Keratinocyte (primary cell): ENCODE data around the gene TMEM161A. TPM values are rescaled to one million over a fixed set of nuclear protein-coding genes. Genes with fewer than 3 reads are reported as not detected.

Experiments used
- DNase-seq: peaks from one replicate; pipeline ENCODE4 v3.0.0-alpha.2; 2011; ENCODE audit warnings: low read depth, missing footprints, low spot score
- FAIRE-seq: peaks from 2 replicates; lab custom pipeline; 2011; peaks lifted over from hg19 to GRCh38; lab: Jason Lieb, UNC
- H2AFZ ChIP-seq: 2 replicates; pipeline ENCODE4 v1.6.0; 2012; ENCODE audit warnings: low read length, control low read depth, inconsistent platforms; ENCODE audit not compliant: control insufficient read depth
- H3K27ac ChIP-seq: 2 replicates; pipeline ENCODE4 v1.5.1; 2011; ENCODE audit warnings: low read length; ENCODE audit not compliant: control insufficient read depth, insufficient read depth
- H3K27me3 ChIP-seq: 3 replicates; pipeline ENCODE4 v1.6.0; 2011; ENCODE audit warnings: low read length; ENCODE audit not compliant: control insufficient read depth, insufficient read depth; ENCODE audit errors: extremely low read depth
- H3K36me3 ChIP-seq, 2 experiments: 2 replicates in 1 of 2; 3 replicates in 1 of 2; pipeline ENCODE4 v1.5.1; 2011; ENCODE audit warnings: low read length in 2 of 2, mild to moderate bottlenecking in 1 of 2; ENCODE audit not compliant: control insufficient read depth in 2 of 2, insufficient read depth in 2 of 2; ENCODE audit errors: extremely low read depth in 1 of 2
- H3K4me1 ChIP-seq: 3 replicates; pipeline ENCODE4 v1.5.1; 2011; ENCODE audit warnings: low read length; ENCODE audit not compliant: control insufficient read depth, insufficient read depth; ENCODE audit errors: extremely low read depth
- H3K4me2 ChIP-seq: 3 replicates; pipeline ENCODE4 v1.6.0; 2011; ENCODE audit warnings: low read depth, low read length; ENCODE audit not compliant: control insufficient read depth, insufficient read depth; ENCODE audit errors: extremely low read depth
- H3K4me3 ChIP-seq, 3 experiments: fragments of 200-600 bp in 1 of 3; sonication (generic) in 1 of 3; 2 replicates in 2 of 3; 3 replicates in 1 of 3; pipeline ENCODE4 v1.5.1; 2011 to 2016; ENCODE audit warnings: low read length in 3 of 3, mild to moderate bottlenecking in 3 of 3, control low read depth in 2 of 3, inconsistent platforms in 1 of 3, low read depth in 1 of 3, mixed read lengths in 1 of 3, mixed run types in 1 of 3, moderate library complexity in 1 of 3; ENCODE audit not compliant: control insufficient read depth in 2 of 3, insufficient read depth in 2 of 3; ENCODE audit errors: extremely low read depth in 1 of 3
- H3K79me2 ChIP-seq: 2 replicates; pipeline ENCODE4 v1.6.0; 2012; ENCODE audit warnings: low read length; ENCODE audit not compliant: control insufficient read depth, insufficient read depth
- H3K9ac ChIP-seq: 3 replicates; pipeline ENCODE4 v1.6.0; 2011; ENCODE audit warnings: low read length; ENCODE audit not compliant: control insufficient read depth, insufficient read depth; ENCODE audit errors: extremely low read depth
- H3K9me1 ChIP-seq: 3 replicates; pipeline ENCODE4 v1.6.0; 2011; ENCODE audit warnings: low read length; ENCODE audit not compliant: control insufficient read depth, insufficient read depth; ENCODE audit errors: extremely low read depth
- H3K9me3 ChIP-seq: 2 replicates; pipeline ENCODE4 v1.5.1; 2012; ENCODE audit warnings: low read depth, low read length; ENCODE audit not compliant: control insufficient read depth
- H4K20me1 ChIP-seq: 3 replicates; pipeline ENCODE4 v1.6.0; 2011; ENCODE audit warnings: low read length; ENCODE audit not compliant: control insufficient read depth, insufficient read depth; ENCODE audit errors: extremely low read depth
- EZH2 ChIP-seq: IDR thresholded peaks from one replicate; pipeline ENCODE4 v1.6.1; 2012; ENCODE audit warnings: inconsistent platforms, mild to moderate bottlenecking, low read length, moderate library complexity
- dilution Hi-C: fragments of 300-500 bp; cut with MboI; formaldehyde crosslinking; loops from one replicate; pipeline ENCODE4 v1.7.0; 2020; ENCODE audit warnings: low sequenced_read_pairs; ENCODE audit not compliant: extremely low pct_ligation_motif_present
- polyA plus RNA-seq, 5 experiments: library from polyadenylated mRNA; depleted of rRNA in 3 of 5; stranded (reverse) in 3 of 5; stranded (forward) in 1 of 5; unstranded in 1 of 5; fragments of >200 nt; gene quantifications; 1 replicate in 1 of 5; 2 replicates in 3 of 5; 3 replicates in 1 of 5; pipeline versions ENCODE4 v1.2.1 to v1.2.3, GENCODE V29; 2011 to 2012; ENCODE audit warnings: missing spikeins in 2 of 5, low read depth in 1 of 5, low replicate concordance in 1 of 5
- TF ChIP-seq, protein P1 (sequence below), 3 experiments: IDR thresholded peaks in 1 of 3; conservative IDR thresholded peaks in 1 of 3; optimal IDR thresholded peaks in 1 of 3; 2 replicates in 2 of 3; 3 replicates in 1 of 3; pipeline versions ENCODE3 to v1.5.1; 2011; ENCODE audit warnings: low read length in 3 of 3, mild to moderate bottlenecking in 3 of 3, moderate library complexity in 2 of 3, control low read depth in 1 of 3, inconsistent platforms in 1 of 3; ENCODE audit not compliant: insufficient read depth in 2 of 3; ENCODE audit errors: extremely low read depth in 1 of 3

The TMEM161A gene
- polyA plus RNA-seq, 1 donor (not counting 4 experiments of a cell fraction or from before 2014, with no cell fraction given): 18.0 TPM

DNA sequence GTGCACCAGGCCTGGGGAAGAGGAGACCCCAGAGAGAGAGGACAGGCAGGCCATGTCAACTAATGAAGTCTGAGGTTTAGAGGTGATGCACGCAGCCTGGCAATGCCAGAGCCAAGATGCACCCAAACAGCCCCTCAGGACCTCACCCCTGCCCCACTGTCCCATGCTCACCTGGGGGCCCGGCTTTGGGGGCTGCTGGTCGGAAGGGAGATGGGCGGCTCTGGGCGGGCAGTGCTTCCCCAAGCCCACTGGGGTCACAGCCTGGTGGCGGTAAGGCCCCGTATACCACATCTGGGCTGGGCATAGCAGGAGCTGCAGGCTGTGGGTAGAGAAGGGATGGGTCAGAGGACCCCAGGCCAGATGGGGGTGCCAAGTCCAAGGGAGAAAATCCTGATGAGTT lies 8.6 kb upstream of the TMEM161A start:
- dilution Hi-C loops: no loop called here

GRCh38 chr19:19145684-19146608 lies 7.7 kb upstream of the TMEM161A start:
- no peak for DNase-seq
- Histone ChIP-seq H3K79me2 (no peaks in the 10 kb centered on the region), H3K36me3 (peaks cover 0 to 3% of the 10 kb centered on the region in 2 experiments), H4K20me1 (no peaks in the 10 kb centered on the region), H2AFZ (peak overlapping the region; percentile 68), H3K27me3 (no peaks in the 10 kb centered on the region), H3K9ac (no peak overlapping the region), H3K9me1 (no peaks in the 10 kb centered on the region), H3K27ac (no peak overlapping the region), H3K4me1 (no peaks in the 10 kb centered on the region), H3K4me2 (no peak overlapping the region), H3K4me3 (no peak overlapping the region), H3K9me3 (no peaks in the 10 kb centered on the region)
- dilution Hi-C loops: no loop called here
- peak; percentile 55 for FAIRE-seq
- TF ChIP-seq, protein P1, sequence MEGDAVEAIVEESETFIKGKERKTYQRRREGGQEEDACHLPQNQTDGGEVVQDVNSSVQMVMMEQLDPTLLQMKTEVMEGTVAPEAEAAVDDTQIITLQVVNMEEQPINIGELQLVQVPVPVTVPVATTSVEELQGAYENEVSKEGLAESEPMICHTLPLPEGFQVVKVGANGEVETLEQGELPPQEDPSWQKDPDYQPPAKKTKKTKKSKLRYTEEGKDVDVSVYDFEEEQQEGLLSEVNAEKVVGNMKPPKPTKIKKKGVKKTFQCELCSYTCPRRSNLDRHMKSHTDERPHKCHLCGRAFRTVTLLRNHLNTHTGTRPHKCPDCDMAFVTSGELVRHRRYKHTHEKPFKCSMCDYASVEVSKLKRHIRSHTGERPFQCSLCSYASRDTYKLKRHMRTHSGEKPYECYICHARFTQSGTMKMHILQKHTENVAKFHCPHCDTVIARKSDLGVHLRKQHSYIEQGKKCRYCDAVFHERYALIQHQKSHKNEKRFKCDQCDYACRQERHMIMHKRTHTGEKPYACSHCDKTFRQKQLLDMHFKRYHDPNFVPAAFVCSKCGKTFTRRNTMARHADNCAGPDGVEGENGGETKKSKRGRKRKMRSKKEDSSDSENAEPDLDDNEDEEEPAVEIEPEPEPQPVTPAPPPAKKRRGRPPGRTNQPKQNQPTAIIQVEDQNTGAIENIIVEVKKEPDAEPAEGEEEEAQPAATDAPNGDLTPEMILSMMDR (optimal IDR thresholded peaks at IDR 0.05 in 1 of 3, IDR thresholded peaks at IDR 0.05 in 1 of 3, conservative IDR thresholded peaks at IDR 0.05 in 1 of 3; ENCODE audit: extremely low read depth in 1 of 3, insufficient read depth in 2 of 3, low read length in 3 of 3): peak; percentile 78 to 99 (median 97)
- no peak for TF ChIP-seq EZH2

More for the DNA sequence above, 8.6 kb upstream of the TMEM161A start:
- Histone ChIP-seq H3K4me2 (no peak overlapping the region), H4K20me1 (no peaks in the 10 kb centered on the region), H3K27me3 (no peaks in the 10 kb centered on the region), H3K9me3 (no peaks in the 10 kb centered on the region), H3K36me3 (peaks cover 0 to 3% of the 10 kb centered on the region in 2 experiments), H3K79me2 (no peaks in the 10 kb centered on the region), H3K4me3 (no peak overlapping the region), H3K9me1 (no peaks in the 10 kb centered on the region), H3K9ac (no peak overlapping the region), H3K27ac (no peak overlapping the region), H3K4me1 (no peaks in the 10 kb centered on the region), H2AFZ (no peak overlapping the region)
- FAIRE-seq: no peak
- no peak for DNase-seq
- TF ChIP-seq EZH2: no peak
- TF ChIP-seq, protein P1 (optimal IDR thresholded peaks at IDR 0.05 in 1 of 3, IDR thresholded peaks at IDR 0.05 in 1 of 3, conservative IDR thresholded peaks at IDR 0.05 in 1 of 3; ENCODE audit: extremely low read depth in 1 of 3, insufficient read depth in 2 of 3, low read length in 3 of 3): no peak
